SK-N-MC (cell line): ENCODE measurements around the gene PCDH10.

ENCODE experiments used
- EZH2 ChIP-seq: fragments of 200-600 bp; sonication (generic); IDR thresholded peaks from one replicate; pipeline ENCODE4 v1.6.1; 2017; ENCODE audit warnings: antibody characterized with exemption
- FOXP2 ChIP-seq: optimal IDR thresholded peaks from 2 replicates; pipeline ENCODE3; 2011; ENCODE audit warnings: mild to moderate bottlenecking, moderate library complexity; ENCODE audit not compliant: insufficient read depth; ENCODE audit errors: extremely low read length, control extremely low read depth
- POLR2AphosphoS5 ChIP-seq: IDR thresholded peaks from 2 replicates; pipeline ENCODE4 v1.6.1; 2012; ENCODE audit warnings: mild to moderate bottlenecking, low read depth, low read length, borderline replicate concordance

DNA sequence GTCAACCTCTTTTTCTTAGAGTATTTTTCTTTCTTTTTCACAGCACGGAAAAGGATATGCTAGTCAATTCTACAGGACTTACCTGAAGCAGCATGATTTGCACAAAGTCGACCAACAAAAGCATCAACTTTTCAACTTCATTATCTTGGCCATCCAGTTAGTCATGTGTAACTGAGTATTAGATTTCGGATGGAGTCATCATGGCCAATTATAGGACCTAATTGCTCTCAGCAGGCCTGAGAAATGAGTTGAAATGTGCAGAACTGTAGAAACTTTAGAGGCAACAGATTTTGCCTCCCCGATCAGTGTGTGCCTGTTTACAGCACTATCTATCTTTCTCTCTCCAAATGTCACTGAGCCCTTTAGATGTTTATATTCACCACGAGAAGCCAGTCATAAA, 41.0 kb downstream of the PCDH10 start:
- TF ChIP-seq POLR2AphosphoS5, result no peak
- TF ChIP-seq EZH2, result no peak
- TF ChIP-seq FOXP2, result no peak
